K562 (cell line): Measurements from ENCODE around the gene ASGR1.

Source experiments
- BMI1 ChIP-seq: fragments of 150-350 bp; IDR thresholded peaks from 2 replicates; pipeline ENCODE4 v1.6.1; 2014; ENCODE audit warnings: low read length
- CTCF ChIP-seq, 3 experiments: IDR thresholded peaks in 2 of 3; conservative IDR thresholded peaks in 1 of 3; 2 replicates each; pipeline ENCODE4 v1.5.1; 2011 to 2012; ENCODE audit warnings: low read length in 3 of 3, mild to moderate bottlenecking in 3 of 3, control low read depth in 2 of 3, improper control_type of control experiment in 1 of 3, inconsistent platforms in 1 of 3, low read depth in 1 of 3, mixed read lengths in 1 of 3, moderate library complexity in 1 of 3; ENCODE audit not compliant: insufficient read depth in 2 of 3
- ETV5 ChIP-seq: sonication (generic); formaldehyde crosslinking; IDR thresholded peaks from 2 replicates; pipeline ENCODE4 v1.4.0; 2020; ENCODE audit warnings: low read depth, mild to moderate bottlenecking, missing genetic modification reagents
- EWSR1 ChIP-seq: fragments of 450-650 bp; IDR thresholded peaks from 2 replicates; pipeline ENCODE4 v1.6.1; 2018; ENCODE audit warnings: borderline replicate concordance, mild to moderate bottlenecking, low read depth, moderate library complexity; ENCODE audit not compliant: partially characterized antibody
- GATA2 ChIP-seq: sonication (generic); formaldehyde crosslinking; IDR thresholded peaks from 2 replicates; pipeline ENCODE4 v1.4.0; 2020; ENCODE audit warnings: mild to moderate bottlenecking, missing genetic modification reagents
- KAT7 ChIP-seq: sonication (generic); formaldehyde crosslinking; IDR thresholded peaks from 2 replicates; pipeline ENCODE4 v1.8.0; 2022; ENCODE audit warnings: missing genetic modification reagents, mild to moderate bottlenecking, borderline replicate concordance
- MXI1 ChIP-seq: IDR thresholded peaks from 2 replicates; pipeline ENCODE4 v1.6.1; 2011; ENCODE audit warnings: low read depth, mild to moderate bottlenecking, improper control_type of control experiment, low read length
- TAF1 ChIP-seq: IDR thresholded peaks from 2 replicates; pipeline ENCODE4 v1.6.1; 2011; ENCODE audit warnings: mild to moderate bottlenecking, low read length, moderate library complexity; ENCODE audit not compliant: insufficient read depth, control insufficient read depth, severe bottlenecking; ENCODE audit errors: extremely low read depth
- TF ChIP-seq, protein P1 (sequence below), 2 experiments: fragments of 450-650 bp; formaldehyde crosslinking in 1 of 2; IDR thresholded peaks; 2 replicates each; pipeline versions ENCODE4 v1.4.0 to v1.6.1; 2014 to 2020; ENCODE audit warnings: mild to moderate bottlenecking in 2 of 2, borderline replicate concordance in 1 of 2, low read depth in 1 of 2

- no peak for TF ChIP-seq BMI1
- TF ChIP-seq CTCF (IDR thresholded peaks at IDR 0.05 in 2 of 3, conservative IDR thresholded peaks at IDR 0.05 in 1 of 3; ENCODE audit: insufficient read depth in 2 of 3, low read depth in 1 of 3, low read length in 3 of 3) = no peak
- TF ChIP-seq ETV5 (CRISPR knock-in tag) = no peak
- no peak for TF ChIP-seq TAF1
- TF ChIP-seq GATA2 = no peak
- TF ChIP-seq, protein P1, sequence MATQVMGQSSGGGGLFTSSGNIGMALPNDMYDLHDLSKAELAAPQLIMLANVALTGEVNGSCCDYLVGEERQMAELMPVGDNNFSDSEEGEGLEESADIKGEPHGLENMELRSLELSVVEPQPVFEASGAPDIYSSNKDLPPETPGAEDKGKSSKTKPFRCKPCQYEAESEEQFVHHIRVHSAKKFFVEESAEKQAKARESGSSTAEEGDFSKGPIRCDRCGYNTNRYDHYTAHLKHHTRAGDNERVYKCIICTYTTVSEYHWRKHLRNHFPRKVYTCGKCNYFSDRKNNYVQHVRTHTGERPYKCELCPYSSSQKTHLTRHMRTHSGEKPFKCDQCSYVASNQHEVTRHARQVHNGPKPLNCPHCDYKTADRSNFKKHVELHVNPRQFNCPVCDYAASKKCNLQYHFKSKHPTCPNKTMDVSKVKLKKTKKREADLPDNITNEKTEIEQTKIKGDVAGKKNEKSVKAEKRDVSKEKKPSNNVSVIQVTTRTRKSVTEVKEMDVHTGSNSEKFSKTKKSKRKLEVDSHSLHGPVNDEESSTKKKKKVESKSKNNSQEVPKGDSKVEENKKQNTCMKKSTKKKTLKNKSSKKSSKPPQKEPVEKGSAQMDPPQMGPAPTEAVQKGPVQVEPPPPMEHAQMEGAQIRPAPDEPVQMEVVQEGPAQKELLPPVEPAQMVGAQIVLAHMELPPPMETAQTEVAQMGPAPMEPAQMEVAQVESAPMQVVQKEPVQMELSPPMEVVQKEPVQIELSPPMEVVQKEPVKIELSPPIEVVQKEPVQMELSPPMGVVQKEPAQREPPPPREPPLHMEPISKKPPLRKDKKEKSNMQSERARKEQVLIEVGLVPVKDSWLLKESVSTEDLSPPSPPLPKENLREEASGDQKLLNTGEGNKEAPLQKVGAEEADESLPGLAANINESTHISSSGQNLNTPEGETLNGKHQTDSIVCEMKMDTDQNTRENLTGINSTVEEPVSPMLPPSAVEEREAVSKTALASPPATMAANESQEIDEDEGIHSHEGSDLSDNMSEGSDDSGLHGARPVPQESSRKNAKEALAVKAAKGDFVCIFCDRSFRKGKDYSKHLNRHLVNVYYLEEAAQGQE (IDR thresholded peaks at IDR 0.05; ENCODE audit: borderline replicate concordance) = no peak
- TF ChIP-seq, protein P1 (CRISPR knock-in tag; IDR thresholded peaks at IDR 0.05; ENCODE audit: low read depth) = no peak
- TF ChIP-seq KAT7 = no peak
- TF ChIP-seq EWSR1 = no peak
- no peak for TF ChIP-seq MXI1
These were observed 24.2 kb upstream of the ASGR1 start for GRCh38 chr17:7203391-7203790.
